GM13977 (cell line): ENCODE measurements around the gene SYNDIG1.

Experiments used
- DNase-seq: peaks from one replicate; pipeline ENCODE4 v3.0.0; 2012; ENCODE audit warnings: low spot score
- in situ Hi-C: fragments of 300-500 bp; cut with MboI; formaldehyde crosslinking; loops from one replicate; pipeline ENCODE4 v1.12.0; 2022; ENCODE audit warnings: low sequenced_read_pairs, low pct_unique_long_range_greater_than_20kb, mixed read lengths, inconsistent platforms; ENCODE audit not compliant: unreplicated experiment
- TF ChIP-seq, protein P1 (sequence below): IDR thresholded peaks from 2 replicates; pipeline ENCODE4 v1.5.1; 2012; ENCODE audit warnings: mild to moderate bottlenecking, control low read depth; ENCODE audit not compliant: insufficient read depth; ENCODE audit errors: extremely low read depth, missing control alignments

SYNDIG1 gene

DNA sequence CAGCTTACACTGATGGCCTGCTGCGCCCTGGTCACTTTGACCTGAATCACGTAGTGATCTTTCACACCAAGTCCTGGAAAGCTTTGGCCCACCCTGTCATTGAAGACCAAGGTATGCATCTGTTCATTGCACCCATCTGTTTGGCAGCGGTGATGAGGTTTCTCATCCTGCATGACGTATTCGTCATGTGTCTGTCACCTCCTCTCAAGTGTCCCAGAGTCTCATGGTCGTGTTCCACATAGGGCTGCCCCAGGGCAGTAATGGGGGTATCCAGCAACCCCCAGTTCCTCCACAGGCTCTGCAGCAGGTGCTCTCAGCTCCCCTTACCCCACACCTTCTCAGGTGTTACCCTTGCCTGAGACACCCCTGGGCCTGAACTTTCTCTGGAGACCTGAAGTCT, 104.1 kb downstream of the SYNDIG1 start:
- in situ Hi-C loops: no loop called here
- TF ChIP-seq, protein P1, sequence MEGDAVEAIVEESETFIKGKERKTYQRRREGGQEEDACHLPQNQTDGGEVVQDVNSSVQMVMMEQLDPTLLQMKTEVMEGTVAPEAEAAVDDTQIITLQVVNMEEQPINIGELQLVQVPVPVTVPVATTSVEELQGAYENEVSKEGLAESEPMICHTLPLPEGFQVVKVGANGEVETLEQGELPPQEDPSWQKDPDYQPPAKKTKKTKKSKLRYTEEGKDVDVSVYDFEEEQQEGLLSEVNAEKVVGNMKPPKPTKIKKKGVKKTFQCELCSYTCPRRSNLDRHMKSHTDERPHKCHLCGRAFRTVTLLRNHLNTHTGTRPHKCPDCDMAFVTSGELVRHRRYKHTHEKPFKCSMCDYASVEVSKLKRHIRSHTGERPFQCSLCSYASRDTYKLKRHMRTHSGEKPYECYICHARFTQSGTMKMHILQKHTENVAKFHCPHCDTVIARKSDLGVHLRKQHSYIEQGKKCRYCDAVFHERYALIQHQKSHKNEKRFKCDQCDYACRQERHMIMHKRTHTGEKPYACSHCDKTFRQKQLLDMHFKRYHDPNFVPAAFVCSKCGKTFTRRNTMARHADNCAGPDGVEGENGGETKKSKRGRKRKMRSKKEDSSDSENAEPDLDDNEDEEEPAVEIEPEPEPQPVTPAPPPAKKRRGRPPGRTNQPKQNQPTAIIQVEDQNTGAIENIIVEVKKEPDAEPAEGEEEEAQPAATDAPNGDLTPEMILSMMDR: no peak
- no peak for DNase-seq

DNA sequence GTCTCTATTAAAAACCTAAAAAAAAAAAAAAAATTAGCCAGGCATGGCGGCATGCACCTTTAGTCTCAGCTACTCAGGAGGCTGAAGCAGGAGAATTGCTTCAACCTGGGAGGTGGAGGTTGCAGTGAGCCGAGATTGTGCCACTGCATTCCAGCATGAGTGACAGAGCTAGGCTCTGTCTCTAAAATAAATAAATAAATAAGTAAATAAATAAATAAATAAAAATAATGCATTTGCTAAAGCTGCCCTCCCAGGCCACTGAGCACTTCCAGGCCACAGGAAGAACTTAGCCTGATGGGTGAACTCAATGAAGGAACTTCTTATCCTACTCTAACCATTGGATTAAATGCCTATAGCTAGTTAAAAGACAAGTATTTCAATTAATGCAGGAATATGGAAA, 104.9 kb downstream of the SYNDIG1 start:
- no peak for DNase-seq
- in situ Hi-C loops: no loop called here
- TF ChIP-seq, protein P1: no peak

DNA sequence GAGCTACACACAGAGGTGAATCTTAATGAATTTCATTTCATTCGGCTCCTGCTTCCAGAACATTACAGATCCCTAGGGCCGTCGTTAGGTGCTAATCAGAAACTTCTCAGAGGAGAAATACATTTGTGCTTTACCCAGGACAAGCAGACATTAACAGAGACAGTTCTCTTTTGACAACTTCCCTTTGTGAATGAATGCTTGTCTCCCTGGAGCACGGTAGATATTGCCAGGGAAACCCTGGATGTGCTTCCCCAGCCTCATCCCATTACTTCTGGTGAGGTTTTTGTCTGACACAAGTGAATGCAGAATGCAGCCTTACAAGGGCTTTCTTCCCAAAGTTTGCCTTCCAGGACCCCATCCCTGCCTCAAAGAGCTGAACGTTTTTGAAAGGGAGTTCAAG, 105.4 kb downstream of the SYNDIG1 start:
- TF ChIP-seq, protein P1: no peak
- in situ Hi-C loops: no loop called here
- no peak for DNase-seq

DNA sequence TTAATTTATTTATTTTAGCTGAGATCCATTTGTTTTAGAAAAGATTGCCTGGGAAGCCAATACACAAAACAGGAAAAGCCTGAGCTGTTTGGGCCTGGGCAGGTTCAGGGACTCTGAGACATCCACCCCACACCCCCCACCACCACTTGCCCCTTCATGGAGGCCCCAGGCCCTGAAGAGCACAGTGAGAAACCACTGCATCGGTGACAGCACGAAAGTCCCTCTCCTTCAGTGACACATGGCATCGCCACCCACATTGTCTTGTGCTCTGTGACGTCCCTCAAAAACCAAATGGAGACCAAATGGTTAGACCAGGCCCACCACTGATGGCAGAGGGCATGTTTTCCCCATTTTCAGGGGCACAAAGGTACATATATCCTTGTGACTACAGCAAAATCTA, 106.4 kb downstream of the SYNDIG1 start:
- in situ Hi-C loops: no loop called here
- TF ChIP-seq, protein P1: no peak

DNA sequence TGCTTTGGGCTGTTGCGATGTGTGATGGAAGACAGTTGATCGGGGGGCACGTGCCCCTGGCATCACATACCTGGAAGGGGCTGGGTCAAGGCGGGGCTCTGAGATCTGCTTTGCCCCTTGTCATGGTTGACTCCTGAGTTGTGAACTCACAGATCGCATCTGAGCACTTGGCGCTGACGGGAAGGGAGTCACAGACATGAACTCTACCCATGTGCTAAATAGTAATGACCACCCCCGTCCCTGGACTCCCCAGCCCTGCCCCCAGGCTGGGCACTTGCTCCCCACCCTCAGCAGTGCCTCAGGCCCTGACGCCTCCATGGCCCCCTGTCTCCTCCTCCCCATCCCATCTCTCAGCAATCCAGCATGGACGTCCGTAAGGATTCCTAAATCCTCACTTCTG, 107.0 kb downstream of the SYNDIG1 start:
- TF ChIP-seq, protein P1: no peak
- in situ Hi-C loops: no loop called here
- DNase-seq: no peak

More for the DNA sequence above, 106.4 kb downstream of the SYNDIG1 start:
- no peak for DNase-seq

DNA sequence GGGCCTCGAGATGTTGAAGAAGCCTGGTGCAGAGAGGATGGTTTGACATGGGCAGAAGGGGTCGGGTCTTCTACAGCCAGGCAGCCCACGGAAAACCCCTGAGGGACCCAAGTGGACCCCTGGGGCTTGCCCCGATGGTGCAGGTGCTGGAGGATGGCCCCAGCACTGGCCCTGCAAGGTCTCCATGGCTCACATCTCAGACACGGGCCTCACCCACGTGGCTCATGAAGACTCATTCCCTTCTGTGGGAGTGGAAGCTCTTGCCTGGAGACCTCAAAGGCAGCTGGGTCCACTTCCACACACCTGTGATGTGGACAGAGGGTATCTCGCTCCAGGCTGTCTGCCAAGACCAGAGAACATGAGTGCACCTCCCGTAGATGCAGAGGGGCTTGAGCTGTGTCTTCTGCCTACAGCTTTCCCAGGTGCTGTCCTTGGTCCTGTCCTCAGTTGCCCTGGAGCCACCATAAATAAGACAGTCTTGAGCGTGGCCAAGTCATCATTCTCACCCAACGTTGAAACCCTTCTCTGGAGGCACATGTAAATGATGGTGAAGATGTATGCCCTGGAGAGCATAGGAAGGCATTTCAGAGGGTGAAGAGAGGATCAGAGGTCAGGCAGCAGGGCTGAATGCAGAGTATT, 108.0 kb downstream of the SYNDIG1 start:
- TF ChIP-seq, protein P1: no peak
- DNase-seq: no peak
- in situ Hi-C loops: no loop called here
